A673 (cell line): ENCODE measurements around the gene MASP1. TPM values are rescaled to one million over a fixed set of nuclear protein-coding genes. Genes with fewer than 3 reads are reported as not detected.
A peak's percentile ranks its signal among the peaks of the same experiment; 100 is the strongest.

ENCODE experiments used
- BruUV-seq: library from RNA; stranded (reverse); fragments of 400-500 nt; replicated peaks from 2 replicates; lab custom pipeline; 2021; lab: Mats Ljungman, UMichigan
- CTCF ChIA-PET: fragments of 300-600 bp; sonication (Branson Sonifier 250); formaldehyde crosslinking; loops from one replicate; lab custom pipeline; 2022; ENCODE audit warnings: antibody characterized with exemption; lab: Charles Lee
- POLR2A ChIA-PET: fragments of 300-600 bp; sonication (Branson Sonifier 250); formaldehyde crosslinking; loops from one replicate; lab custom pipeline; 2022; ENCODE audit warnings: antibody characterized with exemption; ENCODE audit not compliant: low non-redundant PET; lab: Charles Lee
- DNase-seq: peaks from one replicate; pipeline ENCODE4 v3.0.0-alpha.2; 2015; ENCODE audit warnings: low spot score
- H3K27ac ChIP-seq: fragments of 200-600 bp; sonication (generic); 2 replicates; pipeline ENCODE4 v1.5.1; 2016; ENCODE audit warnings: mixed run types, low read depth, mild to moderate bottlenecking, mixed read lengths, antibody characterized with exemption, low read length; ENCODE audit not compliant: poor library complexity, severe bottlenecking
- H3K27me3 ChIP-seq: fragments of 200-600 bp; sonication (generic); replicated peaks from 2 replicates; pipeline ENCODE4 v1.6.1; 2017; ENCODE audit warnings: mixed run types, low read depth, mild to moderate bottlenecking, mixed read lengths, antibody characterized with exemption, low read length; ENCODE audit not compliant: insufficient read depth, poor library complexity
- H3K36me3 ChIP-seq: fragments of 200-600 bp; sonication (generic); 2 replicates; pipeline ENCODE4 v1.6.1; 2016; ENCODE audit warnings: mixed run types, mild to moderate bottlenecking, mixed read lengths, antibody characterized with exemption, low read length; ENCODE audit not compliant: insufficient read depth, poor library complexity, severe bottlenecking
- H3K4me1 ChIP-seq: fragments of 200-600 bp; sonication (generic); 2 replicates; pipeline ENCODE4 v1.6.1; 2017; ENCODE audit warnings: mixed run types, mild to moderate bottlenecking, mixed read lengths, antibody characterized with exemption, low read length; ENCODE audit not compliant: insufficient read depth, poor library complexity, severe bottlenecking
- H3K4me3 ChIP-seq: fragments of 200-600 bp; sonication (generic); 2 replicates; pipeline ENCODE4 v1.5.1; 2016; ENCODE audit warnings: low read depth, mixed run types, mild to moderate bottlenecking, mixed read lengths, low read length; ENCODE audit not compliant: poor library complexity, severe bottlenecking
- H3K9me3 ChIP-seq: fragments of 200-600 bp; sonication (generic); 2 replicates; pipeline ENCODE4 v1.6.1; 2016; ENCODE audit warnings: mixed run types, low read depth, mild to moderate bottlenecking, mixed read lengths, antibody characterized with exemption, low read length; ENCODE audit not compliant: poor library complexity, severe bottlenecking
- CTCF ChIP-seq: fragments of 300-800, 200-600 bp; sonication (generic); conservative IDR thresholded peaks from 2 replicates; pipeline ENCODE4 v1.5.1; 2017; ENCODE audit warnings: low read depth, mild to moderate bottlenecking, antibody characterized with exemption, low read length, moderate library complexity, mixed read lengths
- EZH2 ChIP-seq: fragments of 200-600 bp; sonication (generic); IDR thresholded peaks from 2 replicates; pipeline ENCODE4 v1.6.1; 2017; ENCODE audit warnings: borderline replicate concordance, low read depth, mild to moderate bottlenecking, mixed read lengths, antibody characterized with exemption, low read length; ENCODE audit not compliant: poor library complexity, severe bottlenecking
- intact Hi-C: fragments of 100-400 bp; cut with micrococcal nuclease; formaldehyde crosslinking; loops from one replicate; pipeline ENCODE4 v1.10.0; 2022; ENCODE audit not compliant: unreplicated experiment
- total RNA-seq: library from RNA; stranded (reverse); gene quantifications from 2 replicates; pipeline ENCODE4 v1.2.3, GENCODE V29; 2021

MASP1 gene
- total RNA-seq, 1 experiment from 2014 or later: not detected

GRCh38 chr3:187321766-187322165, 30.2 kb upstream of the MASP1 start:
- H3K4me1 ChIP-seq: peaks cover 6% of the 10 kb centered on the region
- DNase-seq: no peak
- H3K27me3 ChIP-seq: no peaks in the 10 kb centered on the region
- intact Hi-C loops: no loop called here
- ChIA-PET CTCF (interaction anchor here (7.7 kb wide), 1 partner anchor 357 kb away, joined by 210 read pairs; no protein-coding TSS in a partner anchor), POLR2A (no interaction called here)
- no TSS peak for BruUV-seq
- H3K27ac ChIP-seq: no peak overlapping the region
- H3K4me3 ChIP-seq: no peak overlapping the region
- H3K9me3 ChIP-seq: no peaks in the 10 kb centered on the region
- H3K36me3 ChIP-seq: no peaks in the 10 kb centered on the region
- TF ChIP-seq CTCF (no peak), EZH2 (no peak)

GRCh38 chr3:187319699-187320302, 28.3 kb upstream of the MASP1 start:
- Histone ChIP-seq H3K4me1 (peaks cover 6% of the 10 kb centered on the region), H3K4me3 (peak overlapping the region; percentile 35), H3K36me3 (no peaks in the 10 kb centered on the region), H3K9me3 (no peaks in the 10 kb centered on the region), H3K27me3 (peaks cover 2% of the 10 kb centered on the region), H3K27ac (peak overlapping the region; percentile 38)
- no TSS peak for BruUV-seq
- CTCF ChIA-PET: interaction anchor here (0.6 to 7.7 kb wide), 11 partner anchors 13 to 1844 kb away, joined by 3 to 210 read pairs (median 4); partner anchors contain the start of gene RTP2
- peak; percentile 86 for DNase-seq
- TF ChIP-seq EZH2 (no peak), CTCF (peak; percentile 94)
- POLR2A ChIA-PET: no interaction called here
- intact Hi-C loops: loop anchor here (1.0 to 2.0 kb wide), 4 partner anchors 99 to 394 kb away; no protein-coding TSS in a partner anchor

- ChIA-PET POLR2A (interaction anchor here (1.0 kb wide), 1 partner anchor 361 kb away, joined by 5 read pairs; no protein-coding TSS in a partner anchor), CTCF (interaction anchor here (0.6 to 7.7 kb wide), 12 partner anchors 14 to 1636 kb away, joined by 3 to 210 read pairs (median 4); partner anchors contain the start of gene RTP2)
- H3K36me3 ChIP-seq: no peaks in the 10 kb centered on the region
- DNase-seq: peak; percentile 82
- H3K27ac ChIP-seq: peak overlapping the region; percentile 38
- no TSS peak for BruUV-seq
- intact Hi-C loops: loop anchor here (1.0 to 2.0 kb wide), 4 partner anchors 98 to 395 kb away; no protein-coding TSS in a partner anchor
- TF ChIP-seq CTCF: peak; percentile 89
- no peak for TF ChIP-seq EZH2
- H3K4me3 ChIP-seq: peak overlapping the region; percentile 35
- peaks cover 6% of the 10 kb centered on the region for H3K4me1 ChIP-seq
- peaks cover 6% of the 10 kb centered on the region for H3K27me3 ChIP-seq
- no peaks in the 10 kb centered on the region for H3K9me3 ChIP-seq
Measured at GRCh38 chr3:187318819-187319616, 27.5 kb upstream of the MASP1 start.
